GM18498 (cell line): Measurements from ENCODE around the gene ILKAP.
"Not testable (repeated sequence)": the region's sequence is repeated elsewhere in the genome, so short reads cannot be mapped to it uniquely, and the experiment has no call there.

Experiments
- ATAC-seq: cut with Tn5 transposase; IDR thresholded peaks from one replicate; pipeline ENCODE4 v1.9.1; 2021; ENCODE audit warnings: mild to moderate bottlenecking, moderate library complexity; ENCODE audit not compliant: unreplicated experiment

Gene ILKAP

GRCh38 chr2:238202326-238203093, 985 bp downstream of the ILKAP start:
- no peak for ATAC-seq

DNA sequence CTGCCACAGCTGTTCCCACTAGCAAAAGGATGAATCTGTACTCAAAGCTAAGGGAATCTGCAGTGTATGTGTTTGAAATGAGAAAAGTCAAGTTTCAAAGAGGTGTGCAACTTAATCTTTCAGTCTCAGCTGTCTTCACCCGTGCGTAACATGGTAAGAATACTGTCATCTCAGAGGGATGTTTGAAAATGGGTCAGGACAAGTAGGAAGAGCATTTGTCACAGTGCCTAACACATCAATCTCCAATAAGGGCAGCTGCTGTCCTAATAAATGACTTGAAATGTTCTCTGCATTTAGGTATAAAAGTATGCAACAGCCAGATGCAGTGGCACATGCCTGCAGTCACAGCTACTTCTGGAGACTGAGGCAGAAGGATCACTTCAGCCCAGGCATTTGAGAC, 13.1 kb downstream of the ILKAP start:
- ATAC-seq: no peak

DNA sequence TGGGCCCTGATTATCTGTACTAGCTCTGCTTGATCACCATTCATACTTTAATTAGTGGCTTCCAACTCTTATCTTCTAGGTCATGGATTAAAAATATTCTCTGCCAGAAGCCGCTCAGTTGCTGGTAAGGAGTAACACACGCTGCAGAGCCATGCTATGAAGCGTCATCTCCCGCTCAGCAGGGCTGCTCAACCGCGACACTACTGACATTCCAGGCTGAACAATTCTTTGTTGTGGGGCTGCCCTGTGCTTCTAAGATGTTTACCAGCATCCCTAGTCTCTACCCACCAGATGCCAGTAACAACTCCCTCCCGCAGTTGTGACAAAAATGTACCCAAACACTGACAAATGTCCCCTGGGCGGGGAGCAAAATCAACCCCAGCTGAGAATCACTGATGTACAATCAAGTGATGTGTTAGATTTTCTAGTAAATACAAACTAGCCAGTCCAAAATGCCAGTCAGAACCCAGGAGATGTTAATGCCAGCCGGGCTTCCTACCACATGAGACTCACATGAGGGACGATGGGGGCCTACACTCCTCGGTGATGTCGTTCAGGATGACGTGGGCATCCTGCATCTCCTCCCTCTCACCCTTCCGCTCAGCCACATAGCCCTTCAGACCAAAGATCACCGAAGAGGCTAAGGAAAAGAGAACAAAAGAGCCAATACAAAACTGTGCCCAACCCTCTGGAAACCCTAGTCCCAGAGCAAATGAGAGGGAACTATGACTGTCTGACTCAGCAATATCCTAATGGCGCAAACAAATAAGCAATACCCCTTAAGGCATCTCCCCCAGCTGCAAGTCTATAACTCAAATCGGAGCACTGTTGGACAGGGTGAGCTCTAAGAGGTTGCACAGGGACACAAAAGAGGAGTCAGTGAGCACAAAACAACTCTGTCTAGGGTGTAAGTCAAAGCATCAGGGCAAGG, 15.6 kb downstream of the ILKAP start:
- no peak for ATAC-seq

DNA sequence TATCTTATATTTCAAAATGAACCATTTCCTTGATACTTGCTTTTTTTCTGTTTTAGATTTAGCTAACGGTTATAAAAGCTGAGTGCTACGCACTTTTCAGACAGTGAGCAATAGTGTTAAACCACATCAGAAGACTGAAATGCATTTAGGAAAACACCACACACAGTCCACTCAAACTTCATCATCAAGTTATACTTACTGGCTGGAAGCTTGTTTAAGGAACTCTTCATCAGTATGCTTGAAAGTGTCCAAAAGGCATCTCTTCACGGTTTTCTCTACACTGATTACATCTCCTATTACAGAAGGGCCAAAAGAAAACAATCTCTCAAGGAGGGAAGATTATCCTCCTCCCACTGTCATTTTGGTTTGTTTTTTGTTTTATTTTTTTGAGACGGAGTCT, 19.7 kb downstream of the ILKAP start:
- ATAC-seq: no peak

- no peak for ATAC-seq
Measured at GRCh38 chr2:238182362-238182761, 21.1 kb downstream of the ILKAP start.

GRCh38 chr2:238180554-238180953, 22.9 kb downstream of the ILKAP start:
- no peak for ATAC-seq

DNA sequence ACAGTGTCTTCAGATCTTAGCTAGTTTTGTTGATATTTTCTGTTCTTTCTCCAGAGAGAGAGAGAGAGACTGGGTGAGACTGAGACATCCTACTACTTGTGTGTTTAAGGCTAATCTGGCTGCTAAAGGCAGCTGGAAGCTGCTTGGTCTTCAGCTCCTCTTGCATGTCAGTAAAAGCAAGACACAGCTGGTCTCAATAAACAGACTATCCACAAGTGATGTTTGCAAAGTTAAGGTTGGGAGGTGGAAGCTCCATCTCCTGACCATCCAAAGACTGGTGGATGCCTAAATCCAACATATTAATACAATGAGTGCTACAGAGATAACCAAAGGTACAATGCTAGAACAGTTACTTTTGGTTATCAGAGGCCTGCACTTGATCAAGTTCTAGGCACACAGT, 26.9 kb downstream of the ILKAP start:
- no peak for ATAC-seq

GRCh38 chr2:238174701-238175100, 28.8 kb downstream of the ILKAP start:
- no peak for ATAC-seq

DNA sequence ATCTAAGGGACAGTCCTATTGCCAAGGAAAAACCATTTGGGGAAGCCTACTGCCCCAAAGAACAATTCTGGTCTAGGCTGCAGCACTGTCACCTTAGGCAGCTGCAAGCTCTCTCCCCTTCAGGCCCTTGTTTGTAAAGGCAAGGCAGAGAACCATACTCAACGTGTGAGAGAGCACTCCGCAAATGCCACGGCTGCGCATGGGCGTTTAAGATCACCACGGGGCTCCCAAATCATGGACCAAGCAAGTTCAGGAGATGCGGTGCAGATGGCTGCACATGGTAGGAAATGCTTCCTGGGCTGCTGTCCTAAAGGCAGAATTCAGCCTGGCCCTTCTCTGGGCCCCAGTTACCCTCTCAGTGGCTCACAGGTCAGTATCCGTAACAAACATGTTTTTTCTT, 29.2 kb downstream of the ILKAP start:
- no peak for ATAC-seq

- ATAC-seq: no peak
Measured at GRCh38 chr2:238173692-238174091, 29.8 kb downstream of the ILKAP start.

- ATAC-seq: no peak
Measured at GRCh38 chr2:238172439-238172838, 31.1 kb downstream of the ILKAP start.

DNA sequence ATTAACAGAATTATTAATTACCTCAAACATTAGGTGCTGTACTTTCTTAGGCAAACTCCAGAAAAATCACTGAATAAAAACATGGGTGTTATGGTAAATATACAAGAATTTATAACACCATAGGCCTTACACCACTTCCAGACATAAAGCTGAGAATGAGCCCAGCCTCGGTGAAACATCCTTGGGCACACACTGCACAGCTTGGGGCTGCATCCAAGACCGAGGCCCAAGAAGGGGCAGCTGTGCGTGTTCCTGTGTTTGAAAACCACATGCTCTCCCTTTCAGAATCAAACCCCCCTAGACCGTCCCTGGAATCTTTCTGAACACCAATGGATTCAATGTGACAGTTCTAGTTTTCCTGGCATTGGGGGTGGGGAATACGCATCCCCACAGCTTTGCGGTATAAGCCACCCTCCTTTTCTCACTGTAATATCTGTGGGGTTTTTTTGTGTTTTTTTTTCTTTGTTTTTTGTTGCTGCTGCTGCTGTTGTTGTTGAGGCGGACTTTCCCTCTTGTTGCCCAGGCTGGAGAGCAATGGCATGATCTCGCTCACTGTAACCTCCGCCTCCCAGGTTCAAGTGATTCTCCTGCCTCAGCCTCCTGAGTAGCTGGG, 31.8 kb downstream of the ILKAP start:
- ATAC-seq: no peak

GRCh38 chr2:238171072-238171431, 32.4 kb downstream of the ILKAP start:
- not testable (repeated sequence) for ATAC-seq

GRCh38 chr2:238170386-238171071, 33.0 kb downstream of the ILKAP start:
- ATAC-seq: no peak

- no peak for ATAC-seq
Measured at GRCh38 chr2:238169708-238170251, 33.7 kb downstream of the ILKAP start.

DNA sequence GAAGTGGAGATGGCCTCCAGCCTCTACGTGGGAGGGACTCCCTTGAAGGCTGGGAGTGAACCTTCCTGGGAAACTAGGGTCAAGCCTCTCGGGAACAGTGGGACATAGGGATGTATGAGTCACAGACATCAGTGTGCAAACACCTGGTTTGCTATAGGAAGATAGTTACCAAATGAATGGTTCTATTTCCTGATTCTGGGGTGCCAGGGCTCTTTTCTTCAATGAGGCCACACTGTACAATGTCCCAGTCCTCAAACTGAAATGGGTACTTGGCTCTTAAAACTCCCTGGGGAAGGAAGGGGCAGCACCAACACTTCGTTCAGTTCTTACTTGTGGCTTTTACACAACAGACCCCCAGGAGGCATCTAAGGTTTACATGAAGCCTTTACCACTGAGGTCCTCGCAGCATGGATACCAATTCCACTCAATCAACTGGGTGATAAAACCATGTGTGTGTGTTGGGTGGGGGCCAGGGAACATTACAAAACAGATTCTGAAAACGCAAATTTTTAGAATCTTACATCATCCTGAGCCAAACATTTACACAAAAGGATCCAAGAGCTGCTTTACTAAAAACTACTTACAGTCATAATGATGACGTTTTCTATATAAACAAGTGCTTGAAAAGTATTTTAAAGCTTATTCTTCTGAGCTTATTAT, 34.3 kb downstream of the ILKAP start:
- ATAC-seq: no peak

DNA sequence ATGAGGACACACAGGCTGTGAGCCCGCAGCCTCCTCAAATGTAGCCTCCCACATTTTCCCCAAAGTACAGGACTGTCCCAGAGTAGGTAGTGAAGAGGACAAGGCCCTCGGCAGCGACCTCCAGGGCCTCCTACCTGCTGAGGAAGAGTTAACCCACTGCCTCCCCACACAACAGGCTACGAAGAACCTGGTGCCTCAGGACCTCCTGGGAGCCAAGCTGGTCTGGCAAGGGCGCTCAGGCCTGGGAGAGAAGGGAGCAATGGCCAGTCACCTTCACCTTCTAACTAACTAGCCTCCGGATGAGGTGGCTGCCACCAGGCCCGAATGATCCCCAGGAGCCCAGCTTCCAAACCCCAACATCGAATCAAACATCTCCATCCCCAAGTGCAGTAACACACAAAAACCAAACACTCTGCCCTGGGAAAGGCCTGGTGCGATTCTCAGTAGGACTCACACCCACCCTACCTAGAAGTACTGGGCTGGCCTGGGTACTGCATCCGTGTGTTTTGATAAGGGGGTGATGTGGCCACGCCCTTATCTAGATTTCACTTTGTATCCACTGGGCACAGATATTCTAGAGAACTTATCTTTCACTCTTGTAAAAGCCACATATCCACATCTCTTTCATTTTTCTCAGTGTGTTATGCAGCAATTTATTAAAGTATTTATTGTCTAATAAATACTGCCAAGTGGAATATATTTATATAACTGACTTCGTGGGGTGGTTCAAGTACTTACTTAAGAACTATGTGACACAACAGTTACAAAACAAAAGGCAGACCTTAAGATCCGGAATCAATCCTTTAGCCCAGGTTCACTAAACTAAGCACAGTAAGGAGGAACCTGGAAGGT, 35.1 kb downstream of the ILKAP start:
- ATAC-seq: no peak

DNA sequence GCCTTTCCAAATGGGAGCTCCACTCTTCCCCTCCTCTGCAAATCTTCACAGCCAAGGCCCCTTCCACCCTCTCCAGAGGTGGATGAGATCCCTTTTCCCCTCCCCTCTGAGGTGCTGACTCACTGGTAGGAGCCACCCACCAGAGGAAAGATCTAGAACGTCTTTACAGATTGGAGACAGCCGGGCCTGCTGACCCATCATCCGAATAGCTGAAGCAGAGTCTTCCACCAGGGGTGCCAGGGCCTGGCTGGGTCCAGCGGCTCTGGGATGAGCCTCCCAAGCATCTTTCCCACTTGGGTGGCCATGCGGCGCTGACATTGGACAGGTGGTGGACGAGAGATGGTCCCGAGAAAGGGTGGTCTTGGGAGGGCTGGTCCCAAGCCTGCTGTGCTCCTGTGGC, 35.7 kb downstream of the ILKAP start:
- ATAC-seq: no peak

- no peak for ATAC-seq
Measured at GRCh38 chr2:238167344-238167715, 36.2 kb downstream of the ILKAP start.
